Measurements from ENCODE around the gene CDCA7. TPM values are rescaled to one million over a fixed set of nuclear protein-coding genes. Genes with fewer than 3 reads are reported as not detected.

Gene CDCA7
- total and polyA plus RNA-seq, 3 donors from 2014 or later, result 10.8 to 14.6 (median 10.8) TPM

- Histone ChIP-seq H3K36me3 (ENCODE audit: low read depth, missing control alignments) (no peaks in the 10 kb centered on the region), H3K4me3 (no peak overlapping the region), H3K27me3 (no peaks in the 10 kb centered on the region), H3K27ac (no peak overlapping the region), H3K9me3 (no peaks in the 10 kb centered on the region), H3K4me1 (no peaks in the 10 kb centered on the region)
- intact Hi-C loops (cut with DNase I; ENCODE audit: low total_unique reads), result no loop called here
- 89% methylated on average over 2 of the region's 2 CpGs; no CpG with 5 or more reads in 1 of the 2 donors for WGBS, 2 donors
- TF ChIP-seq CTCF (IDR thresholded peaks at IDR 0.05) (no peak), POLR2A (IDR thresholded peaks at IDR 0.05) (no peak)
- no peak for DNase-seq
Measured at GRCh38 chr2:173343921-173344320, 10.8 kb upstream of the CDCA7 start.

- Histone ChIP-seq H3K27ac (no peak overlapping the region), H3K4me3 (no peak overlapping the region), H3K27me3 (no peaks in the 10 kb centered on the region), H3K9me3 (no peaks in the 10 kb centered on the region), H3K36me3 (ENCODE audit: low read depth, missing control alignments) (no peaks in the 10 kb centered on the region), H3K4me1 (no peaks in the 10 kb centered on the region)
- DNase-seq, result no peak
- no peak for TF ChIP-seq CTCF (IDR thresholded peaks at IDR 0.05)
- intact Hi-C loops (cut with DNase I; ENCODE audit: low total_unique reads), result no loop called here
- WGBS, 2 donors, result 79 to 83% methylated on average over 6 of the region's 6 CpGs
Measured at GRCh38 chr2:173346035-173346434, 8.6 kb upstream of the CDCA7 start.

- intact Hi-C loops (cut with DNase I; ENCODE audit: low total_unique reads), result no loop called here
Measured at GRCh38 chr2:173347305-173348168, 7.1 kb upstream of the CDCA7 start.

GRCh38 chr2:173349287-173349686 lies 5.4 kb upstream of the CDCA7 start:
- intact Hi-C loops (cut with DNase I; ENCODE audit: low total_unique reads), result no loop called here
- DNase-seq, result no peak
- H3K27me3 ChIP-seq, result no peaks in the 10 kb centered on the region
- no peak overlapping the region for H3K4me3 ChIP-seq
- WGBS, 2 donors, result 80 to 84% methylated on average over 2 of the region's 2 CpGs
- TF ChIP-seq CTCF (IDR thresholded peaks at IDR 0.05) (no peak), POLR2A (IDR thresholded peaks at IDR 0.05) (no peak)
- no peaks in the 10 kb centered on the region for H3K36me3 ChIP-seq (ENCODE audit: low read depth, missing control alignments)
- no peak overlapping the region for H3K27ac ChIP-seq
- no peaks in the 10 kb centered on the region for H3K4me1 ChIP-seq
- no peaks in the 10 kb centered on the region for H3K9me3 ChIP-seq

More at GRCh38 chr2:173347305-173348168, 7.1 kb upstream of the CDCA7 start:
- Histone ChIP-seq H3K36me3 (ENCODE audit: low read depth, missing control alignments) (no peaks in the 10 kb centered on the region), H3K27me3 (no peaks in the 10 kb centered on the region), H3K27ac (no peak overlapping the region), H3K4me1 (no peaks in the 10 kb centered on the region), H3K4me3 (no peak overlapping the region), H3K9me3 (no peaks in the 10 kb centered on the region)
- no peak for DNase-seq
- no peak for TF ChIP-seq CTCF (IDR thresholded peaks at IDR 0.05)
- TF ChIP-seq POLR2A (IDR thresholded peaks at IDR 0.05), result no peak
- 78 to 81% methylated on average over 8 of the region's 8 CpGs for WGBS, 2 donors

GRCh38 chr2:173350383-173350782 lies 4.3 kb upstream of the CDCA7 start:
- no peaks in the 10 kb centered on the region for H3K27me3 ChIP-seq
- H3K9me3 ChIP-seq, result no peaks in the 10 kb centered on the region
- no peak for DNase-seq
- intact Hi-C loops (cut with DNase I; ENCODE audit: low total_unique reads), result no loop called here
- 82 to 83% methylated on average over 2 of the region's 2 CpGs for WGBS, 2 donors
- H3K36me3 ChIP-seq (ENCODE audit: low read depth, missing control alignments), result no peaks in the 10 kb centered on the region
- no peaks in the 10 kb centered on the region for H3K4me1 ChIP-seq
- no peak overlapping the region for H3K4me3 ChIP-seq
- no peak for TF ChIP-seq POLR2A (IDR thresholded peaks at IDR 0.05)
- TF ChIP-seq CTCF (IDR thresholded peaks at IDR 0.05), result no peak
- H3K27ac ChIP-seq, result no peak overlapping the region

All from testis (tissue), 3 donors.